ENCODE data around the gene CCDC24. TPM values are rescaled to one million over a fixed set of nuclear protein-coding genes. Genes with fewer than 3 reads are reported as not detected.

The CCDC24 gene
- total RNA-seq, 1 experiment from 2014 or later: 11.8 TPM

DNA sequence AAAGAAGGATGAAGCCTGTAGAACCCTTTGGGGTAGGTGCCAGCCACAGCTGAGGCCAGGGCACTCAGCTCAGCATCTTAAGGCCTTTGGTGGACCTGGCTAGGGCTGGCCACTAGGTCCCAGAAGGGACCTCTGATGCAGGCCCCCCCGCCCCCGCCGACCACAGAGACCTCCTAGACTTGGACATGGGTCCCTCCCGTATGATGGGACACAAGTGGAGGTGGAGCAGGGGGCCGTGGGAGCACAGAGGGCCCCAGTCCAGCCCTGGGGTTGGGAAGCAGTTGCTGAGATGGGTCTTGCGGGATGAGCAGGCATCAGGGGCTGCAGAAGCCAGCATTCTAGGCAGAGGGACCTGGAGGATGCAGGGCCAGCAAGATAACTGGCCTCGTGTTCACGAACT is 9.2 kb upstream of the CCDC24 start:
- Histone ChIP-seq H2BK12ac (ENCODE audit: insufficient read length, low read depth, low read length) (no peak overlapping the region), H3K18ac (ENCODE audit: insufficient read length, low read depth, low read length) (no peak overlapping the region), H3K4me2 (ENCODE audit: insufficient read depth, insufficient read length, low read length) (no peak overlapping the region), H2AK5ac (ENCODE audit: insufficient read length, low read length) (no peak overlapping the region), H2BK120ac (ENCODE audit: low read depth, low read length, poor library complexity, severe bottlenecking) (no peak overlapping the region), H4K5ac (ENCODE audit: insufficient read length, low read depth, low read length) (no peak overlapping the region), H4K8ac (replicated peaks; ENCODE audit: insufficient read length, low read depth, low read length) (no peak overlapping the region), H3K79me2 (ENCODE audit: insufficient read depth, low read length) (no peaks in the 10 kb centered on the region; the same call in 1 of the 2 replicates), H3K23me2 (ENCODE audit: insufficient read length, low read depth, low read length, poor library complexity, severe bottlenecking) (peaks cover 10% of the 10 kb centered on the region), H2BK15ac (ENCODE audit: low read depth, low read length) (no peak overlapping the region), H2AFZ (ENCODE audit: low read length) (no peak overlapping the region), H3K79me1 (ENCODE audit: insufficient read depth, low read depth, low read length, poor library complexity, severe bottlenecking) (no peaks in the 10 kb centered on the region), H3K14ac (ENCODE audit: insufficient read depth, low read length) (no peak overlapping the region), H4K20me1 (ENCODE audit: control insufficient read depth, insufficient read depth, insufficient read length) (no peaks in the 10 kb centered on the region), H3K9me3 (ENCODE audit: control insufficient read depth, low read depth, low read length) (no peaks in the 10 kb centered on the region), H3T11ph (ENCODE audit: low read length) (no peak overlapping the region), H3K23ac (ENCODE audit: insufficient read length, low read depth, low read length) (no peak overlapping the region), H3K9ac (ENCODE audit: extremely low read depth, insufficient read length, low read length) (no peak overlapping the region), H4K91ac (ENCODE audit: insufficient read length, low read depth, low read length) (no peak overlapping the region), H2BK20ac (ENCODE audit: low read depth, low read length, poor library complexity, severe bottlenecking) (no peak overlapping the region), H3K27ac (ENCODE audit: insufficient read length, low read depth, low read length) (no peak overlapping the region), H3K27me3 (ENCODE audit: insufficient read depth, low read length) (no peaks in the 10 kb centered on the region), H3K56ac (ENCODE audit: insufficient read length, low read depth, low read length) (no peak overlapping the region), H3K4ac (ENCODE audit: low read depth, low read length) (no peak overlapping the region), H2BK5ac (ENCODE audit: insufficient read length, low read length) (no peak overlapping the region), H3K4me1 (ENCODE audit: insufficient read depth, low read length) (peaks cover 3% of the 10 kb centered on the region; the same call in 1 of the 2 replicates)
- H3K27me3 Mint-ChIP-seq (ENCODE audit: low read depth): no peaks in the 10 kb centered on the region
- H3K4me1 Mint-ChIP-seq: peaks cover 20 to 23% of the 10 kb centered on the region in 2 experiments
- no peak overlapping the region for H3K4me3 Mint-ChIP-seq
- H3K36me3 Mint-ChIP-seq (ENCODE audit: insufficient read depth in 1 of 3, low read depth in 3 of 3): peaks cover 21 to 60% (median 58%) of the 10 kb centered on the region in 3 experiments; a peak in 6 of 7 replicates
- no CpG with 5 or more reads among the region's 8 CpGs for WGBS (ENCODE audit: extremely low coverage, insufficient read length, low lambda C conversion rate)
- DNase-seq: no peak
- no peaks in the 10 kb centered on the region; a peak in 1 of 5 replicates for H3K9me3 Mint-ChIP-seq
- TF ChIP-seq, protein P1, sequence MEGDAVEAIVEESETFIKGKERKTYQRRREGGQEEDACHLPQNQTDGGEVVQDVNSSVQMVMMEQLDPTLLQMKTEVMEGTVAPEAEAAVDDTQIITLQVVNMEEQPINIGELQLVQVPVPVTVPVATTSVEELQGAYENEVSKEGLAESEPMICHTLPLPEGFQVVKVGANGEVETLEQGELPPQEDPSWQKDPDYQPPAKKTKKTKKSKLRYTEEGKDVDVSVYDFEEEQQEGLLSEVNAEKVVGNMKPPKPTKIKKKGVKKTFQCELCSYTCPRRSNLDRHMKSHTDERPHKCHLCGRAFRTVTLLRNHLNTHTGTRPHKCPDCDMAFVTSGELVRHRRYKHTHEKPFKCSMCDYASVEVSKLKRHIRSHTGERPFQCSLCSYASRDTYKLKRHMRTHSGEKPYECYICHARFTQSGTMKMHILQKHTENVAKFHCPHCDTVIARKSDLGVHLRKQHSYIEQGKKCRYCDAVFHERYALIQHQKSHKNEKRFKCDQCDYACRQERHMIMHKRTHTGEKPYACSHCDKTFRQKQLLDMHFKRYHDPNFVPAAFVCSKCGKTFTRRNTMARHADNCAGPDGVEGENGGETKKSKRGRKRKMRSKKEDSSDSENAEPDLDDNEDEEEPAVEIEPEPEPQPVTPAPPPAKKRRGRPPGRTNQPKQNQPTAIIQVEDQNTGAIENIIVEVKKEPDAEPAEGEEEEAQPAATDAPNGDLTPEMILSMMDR (conservative IDR thresholded peaks at IDR 0.05): no peak
- no peak overlapping the region for H3K27ac Mint-ChIP-seq

All from H9 (cell line).